Measurements from ENCODE around the gene GPR35.

DNA sequence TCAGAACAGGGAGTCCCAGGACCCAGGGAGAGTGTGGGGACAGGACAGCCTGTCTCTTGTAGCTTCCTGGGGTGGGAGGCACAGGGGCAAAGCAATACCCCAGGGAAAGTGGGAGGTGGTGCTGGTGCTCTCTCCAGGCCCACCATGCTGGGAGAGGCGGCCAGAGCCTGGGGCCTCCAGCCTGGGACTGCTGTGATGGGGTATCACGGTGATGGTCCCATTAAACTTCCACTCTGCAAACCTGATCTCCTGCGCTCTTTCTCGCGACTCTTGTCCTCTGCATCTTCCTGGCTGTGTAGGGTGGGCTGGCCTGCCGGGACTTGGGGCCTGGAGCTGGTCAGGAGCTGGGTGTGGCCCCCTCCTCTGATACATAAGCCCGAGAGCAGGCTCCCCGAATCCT lies 46.8 kb upstream of the GPR35 start:
- TF ChIP-seq, protein P1, sequence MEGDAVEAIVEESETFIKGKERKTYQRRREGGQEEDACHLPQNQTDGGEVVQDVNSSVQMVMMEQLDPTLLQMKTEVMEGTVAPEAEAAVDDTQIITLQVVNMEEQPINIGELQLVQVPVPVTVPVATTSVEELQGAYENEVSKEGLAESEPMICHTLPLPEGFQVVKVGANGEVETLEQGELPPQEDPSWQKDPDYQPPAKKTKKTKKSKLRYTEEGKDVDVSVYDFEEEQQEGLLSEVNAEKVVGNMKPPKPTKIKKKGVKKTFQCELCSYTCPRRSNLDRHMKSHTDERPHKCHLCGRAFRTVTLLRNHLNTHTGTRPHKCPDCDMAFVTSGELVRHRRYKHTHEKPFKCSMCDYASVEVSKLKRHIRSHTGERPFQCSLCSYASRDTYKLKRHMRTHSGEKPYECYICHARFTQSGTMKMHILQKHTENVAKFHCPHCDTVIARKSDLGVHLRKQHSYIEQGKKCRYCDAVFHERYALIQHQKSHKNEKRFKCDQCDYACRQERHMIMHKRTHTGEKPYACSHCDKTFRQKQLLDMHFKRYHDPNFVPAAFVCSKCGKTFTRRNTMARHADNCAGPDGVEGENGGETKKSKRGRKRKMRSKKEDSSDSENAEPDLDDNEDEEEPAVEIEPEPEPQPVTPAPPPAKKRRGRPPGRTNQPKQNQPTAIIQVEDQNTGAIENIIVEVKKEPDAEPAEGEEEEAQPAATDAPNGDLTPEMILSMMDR (IDR thresholded peaks at IDR 0.05; ENCODE audit: borderline replicate concordance, extremely low read depth, low read length, poor library complexity, severe bottlenecking): no peak
- TF ChIP-seq EZH2 (IDR thresholded peaks at IDR 0.05; ENCODE audit: borderline replicate concordance, low read depth, low read length, severe bottlenecking): no peak

Measured in DND-41 (cell line).